Caki2 (cell line): ENCODE measurements around the gene ROR1. TPM values are rescaled to one million over a fixed set of nuclear protein-coding genes. Genes with fewer than 3 reads are reported as not detected.
A peak's percentile ranks its signal among the peaks of the same experiment; 100 is the strongest.

Experiments used
- DNase-seq: peaks from one replicate; pipeline ENCODE4 v3.0.0-alpha.2; 2015; ENCODE audit warnings: low read depth
- in situ Hi-C: cut with HindIII; loops from 2 replicates; pipeline ENCODE4 v1.10.0; 2016; ENCODE audit warnings: low sequenced_read_pairs, low pct_unique_long_range_greater_than_20kb, mixed read lengths
- total RNA-seq: library from RNA; depleted of rRNA; stranded (reverse); fragments of >200 nt; shearing (Covaris generic); gene quantifications from 2 replicates; pipeline ENCODE4 v1.2.3, GENCODE V29; 2014; ENCODE audit warnings: low replicate concordance

ROR1 gene
- total RNA-seq, 1 experiment from 2014 or later, result 3.4 TPM

DNA sequence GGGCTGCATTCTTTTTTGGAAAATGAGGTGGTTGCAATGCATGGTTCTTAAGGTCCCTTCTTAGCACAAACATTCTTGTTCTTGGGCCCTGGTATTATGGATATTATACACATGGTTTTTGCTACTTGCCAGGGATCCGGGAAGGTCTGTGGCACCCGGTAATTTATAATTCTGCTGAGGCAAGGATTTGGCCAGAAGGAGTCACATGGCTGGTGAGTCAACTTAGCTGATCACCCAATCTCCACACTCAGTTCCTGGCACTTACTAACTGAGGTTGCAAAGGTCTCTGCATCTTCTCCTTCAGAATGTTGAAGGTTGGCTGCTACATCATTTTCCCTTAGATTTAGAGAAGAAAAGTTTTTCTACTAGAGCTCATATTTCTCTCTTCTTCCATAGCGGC, 112.5 kb downstream of the ROR1 start:
- no peak for DNase-seq
- in situ Hi-C loops, result no loop called here

DNA sequence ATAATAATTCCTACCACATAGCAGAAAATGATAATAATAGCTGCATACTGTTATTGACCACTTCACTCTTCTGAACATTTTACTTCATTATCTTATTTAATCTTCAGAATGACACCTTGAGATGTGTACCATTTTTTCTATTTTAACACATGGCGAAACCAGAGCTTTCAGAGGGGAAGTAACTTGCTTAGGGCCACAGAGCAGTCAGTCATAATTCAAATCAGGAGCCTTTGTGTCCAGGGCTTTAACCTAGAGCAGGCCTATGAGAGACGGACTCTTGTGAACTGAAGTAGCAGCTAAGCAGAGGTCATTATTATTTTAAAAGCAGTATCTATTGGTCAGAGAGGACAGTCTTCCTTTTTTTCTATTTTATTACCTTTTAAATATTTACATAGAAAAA, 114.0 kb downstream of the ROR1 start:
- in situ Hi-C loops, result no loop called here
- no peak for DNase-seq

DNA sequence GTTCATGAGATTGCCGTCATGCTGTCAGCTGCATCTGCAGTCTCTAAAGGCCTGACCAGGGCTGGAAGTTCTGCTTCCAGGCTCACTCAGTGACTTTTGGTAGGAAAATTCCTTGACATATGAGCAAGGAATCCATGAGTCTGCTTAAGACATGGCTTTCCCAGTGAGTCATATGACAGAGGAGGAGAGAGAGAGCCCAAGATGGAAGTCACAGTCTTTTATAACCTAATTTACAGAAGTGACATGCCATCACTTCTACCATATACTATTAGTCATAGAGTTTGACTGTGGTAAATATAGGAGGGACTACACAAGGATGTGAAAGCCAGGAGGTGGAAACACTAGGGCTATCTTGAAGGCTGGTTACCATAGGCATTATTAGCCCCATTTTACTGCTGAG, 115.2 kb downstream of the ROR1 start:
- in situ Hi-C loops, result no loop called here
- no peak for DNase-seq

DNA sequence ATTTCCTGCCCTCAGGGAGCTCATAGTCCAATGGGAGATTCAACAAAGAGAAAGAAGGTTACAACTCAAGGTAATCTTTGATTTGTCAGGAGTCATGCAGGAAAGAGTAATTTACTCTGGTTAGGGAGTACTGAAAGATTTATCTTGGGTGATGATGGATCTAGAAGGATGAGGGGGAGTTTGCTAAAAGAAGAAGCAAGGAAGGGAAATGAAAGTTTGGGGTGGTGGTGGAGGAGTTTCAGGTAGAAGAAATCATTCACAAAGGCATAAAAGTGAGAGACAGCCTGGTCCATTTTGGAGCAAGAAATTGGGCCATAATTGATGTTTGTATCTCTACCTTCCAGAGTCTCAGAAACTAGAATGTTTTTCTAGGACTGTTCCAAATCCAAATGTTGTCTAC, 116.7 kb downstream of the ROR1 start:
- in situ Hi-C loops, result no loop called here
- DNase-seq, result no peak

DNA sequence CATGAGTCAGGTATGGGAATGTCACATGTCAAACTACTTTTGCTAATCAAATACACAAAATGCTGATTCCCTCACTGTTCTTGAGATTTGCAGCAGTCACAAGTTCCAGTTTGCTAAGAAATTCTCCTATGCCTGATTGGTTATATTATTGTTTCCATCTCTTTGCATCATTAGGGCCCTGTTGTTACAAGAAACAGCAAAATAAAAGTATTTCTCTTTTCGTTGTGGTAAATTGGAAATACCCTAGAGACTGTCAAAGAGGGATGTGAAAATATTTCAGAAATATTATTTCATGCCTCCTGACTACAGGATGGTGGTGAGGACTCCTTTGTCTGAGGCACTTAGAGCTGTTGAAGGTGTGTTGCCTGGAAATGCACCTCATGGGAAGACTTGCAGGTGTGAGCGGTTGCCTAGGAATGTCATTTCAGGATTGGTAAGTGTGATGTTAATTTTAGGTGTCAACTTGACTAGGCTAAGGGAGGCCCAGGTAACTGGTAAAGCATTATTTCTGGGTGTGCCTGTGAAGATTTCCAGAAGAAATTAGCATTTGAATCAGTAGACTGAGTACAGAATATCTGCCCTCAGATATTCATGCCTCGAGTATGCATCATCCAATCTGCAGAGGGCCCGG, 117.4 kb downstream of the ROR1 start:
- DNase-seq, result no peak
- in situ Hi-C loops, result no loop called here

DNA sequence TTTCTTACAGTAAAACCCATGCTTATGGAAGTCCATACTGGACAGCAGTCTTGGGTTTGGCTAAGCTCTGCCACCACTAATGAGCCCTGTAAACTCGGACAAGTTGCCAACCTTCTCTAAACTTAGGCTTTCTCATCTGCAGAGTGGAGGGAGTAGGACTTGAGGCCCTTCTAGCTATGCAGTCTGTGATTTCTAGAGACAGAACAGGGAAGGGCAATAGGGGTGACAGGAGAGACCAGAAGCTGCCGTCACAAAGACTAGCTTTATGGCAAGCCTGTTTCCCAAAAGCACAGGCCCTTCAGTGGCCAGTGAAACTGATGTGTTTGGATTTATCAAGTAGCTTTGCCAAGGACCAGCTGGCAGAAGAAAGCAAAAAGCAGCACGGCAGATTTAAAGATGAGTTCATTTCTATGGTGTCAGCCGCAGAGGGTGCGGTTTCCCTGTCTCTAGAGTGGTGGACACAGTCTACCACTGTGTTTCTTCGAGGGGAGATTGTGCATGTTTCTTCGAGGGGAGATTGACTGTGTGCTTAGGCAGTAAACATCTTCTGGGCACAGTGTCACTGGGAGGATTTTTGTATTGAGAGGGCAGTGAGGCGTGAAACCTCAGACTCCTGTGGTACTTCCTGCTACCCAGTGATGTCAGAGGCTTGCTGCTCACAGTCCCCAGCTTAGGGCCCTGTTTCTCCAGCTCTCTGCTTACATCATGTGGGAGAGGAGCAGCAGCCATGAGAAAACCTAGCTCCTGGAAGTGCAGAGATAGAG, 119.0 kb downstream of the ROR1 start:
- DNase-seq, result peak; percentile 88
- in situ Hi-C loops, result no loop called here

DNA sequence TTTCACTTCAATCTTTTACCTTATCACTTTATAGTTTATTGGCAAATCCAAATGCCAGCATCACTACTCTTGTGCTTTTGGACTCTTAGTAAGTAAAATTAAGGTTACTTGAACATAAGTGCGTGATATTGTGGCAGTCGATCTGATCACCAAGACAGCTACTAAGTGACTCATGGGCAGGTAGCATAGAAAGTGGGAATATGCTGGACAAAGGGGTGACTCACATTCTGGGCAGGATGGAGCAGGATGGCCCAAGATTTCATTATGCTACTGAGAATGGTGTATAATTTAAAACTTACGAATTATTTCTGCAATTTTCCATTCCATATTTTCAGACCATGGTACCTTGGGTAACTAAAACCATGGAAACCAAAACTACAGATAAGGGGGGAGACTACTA, 120.2 kb downstream of the ROR1 start:
- in situ Hi-C loops, result no loop called here
- peak; percentile 34 for DNase-seq

DNA sequence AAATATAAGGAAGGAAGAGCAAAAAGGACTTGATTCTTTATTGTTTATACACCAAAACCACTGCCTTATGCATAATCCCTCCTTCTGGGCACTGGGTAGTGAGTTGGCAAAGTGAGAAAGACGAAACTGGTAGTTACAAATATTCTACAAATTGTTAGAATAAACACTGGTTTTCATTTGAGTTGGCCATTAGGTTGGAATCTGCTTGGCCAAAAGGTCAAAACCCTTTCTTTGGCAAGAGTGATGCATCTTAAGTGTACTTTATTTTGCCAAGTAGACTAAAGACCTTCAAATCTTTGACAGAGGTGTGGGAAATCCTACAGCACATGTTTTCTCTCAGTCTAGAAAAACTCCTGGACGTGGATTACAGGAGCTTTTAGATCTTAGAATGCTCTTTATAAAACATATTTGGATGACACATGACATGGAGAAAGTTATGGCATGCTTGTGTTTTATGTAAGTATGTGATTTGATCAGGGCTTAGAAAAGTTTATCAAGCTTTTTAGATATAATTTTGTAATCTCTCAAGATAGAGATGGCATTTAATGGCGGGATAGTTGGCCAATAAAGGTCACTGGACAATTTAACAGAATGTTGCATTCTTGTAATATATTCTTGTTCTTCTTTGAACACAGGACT, 120.9 kb downstream of the ROR1 start:
- in situ Hi-C loops, result no loop called here
- DNase-seq, result no peak

DNA sequence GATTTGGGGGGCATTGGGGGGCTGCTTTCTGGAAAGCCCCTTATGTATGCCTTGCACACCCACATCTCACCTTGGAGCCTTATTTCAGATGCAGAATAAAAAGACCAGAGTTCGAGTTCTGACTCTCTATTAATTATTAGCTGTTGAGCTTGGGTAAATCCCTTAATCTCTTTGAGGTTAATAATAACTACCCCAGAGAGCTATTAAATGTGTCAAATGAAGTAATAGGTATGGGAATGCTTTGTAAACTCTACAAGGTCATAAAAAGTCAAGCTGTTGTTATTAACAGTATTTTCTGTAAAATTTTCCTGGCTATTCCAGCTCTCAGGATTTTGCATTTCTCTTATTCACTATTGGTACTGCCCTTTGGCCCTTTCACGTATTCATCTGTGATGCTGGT, 122.9 kb downstream of the ROR1 start:
- no peak for DNase-seq
- in situ Hi-C loops, result no loop called here

DNA sequence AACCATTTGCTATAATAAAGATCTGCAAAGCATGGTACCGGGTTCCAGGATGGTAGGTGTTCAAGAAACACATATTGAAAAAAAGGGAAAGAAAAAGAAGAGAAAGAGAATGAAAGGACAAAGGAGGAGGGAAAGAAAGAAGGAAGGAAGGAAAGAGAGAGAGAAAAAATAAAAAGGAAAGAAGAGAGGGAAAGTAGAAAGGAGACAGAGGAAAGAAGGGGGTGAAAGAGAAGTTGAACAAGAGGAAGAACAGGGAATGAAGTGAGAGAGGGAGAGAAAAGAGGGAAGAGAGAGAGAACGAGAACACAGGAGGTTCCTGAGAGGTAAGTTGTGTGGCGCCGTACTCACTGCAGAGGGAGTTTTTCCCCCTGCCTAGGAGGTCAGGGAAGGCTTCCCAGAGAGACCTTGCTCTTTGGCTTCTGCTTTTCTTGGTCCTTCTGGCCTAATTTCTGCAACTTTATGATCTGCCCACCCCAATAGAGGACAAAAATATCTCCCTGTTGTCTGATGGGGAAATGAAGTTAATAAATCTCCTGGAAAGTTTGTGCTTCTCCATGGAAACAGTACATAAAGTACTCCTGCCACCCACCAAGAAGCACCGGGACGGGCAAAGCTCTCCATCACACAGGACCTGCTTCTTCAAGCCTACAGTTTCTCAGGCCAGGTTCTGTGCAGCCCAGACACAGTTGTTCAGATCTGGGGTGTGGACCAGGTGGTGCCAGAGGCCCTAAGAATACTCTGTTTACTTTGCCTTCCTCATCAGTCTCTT, 124.8 kb downstream of the ROR1 start:
- no peak for DNase-seq
- in situ Hi-C loops, result no loop called here

DNA sequence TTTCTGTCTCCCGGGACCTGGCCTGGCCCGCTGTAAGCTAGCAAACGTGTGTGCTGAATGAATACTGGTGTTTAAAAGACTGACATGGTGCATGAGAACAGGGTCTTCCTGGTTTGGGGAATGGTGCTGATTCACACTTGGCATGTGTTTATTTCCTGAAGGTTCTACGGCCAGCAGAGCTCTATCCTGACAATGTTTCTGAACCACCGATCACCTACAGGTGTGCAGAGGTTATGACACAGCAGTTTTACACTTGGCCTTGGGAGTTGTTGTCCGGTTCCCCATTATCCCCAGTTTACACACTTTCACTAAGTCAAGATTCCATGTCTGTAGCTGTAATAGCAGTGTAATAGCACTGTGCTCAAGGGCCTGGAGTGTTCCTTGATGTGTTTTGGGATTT, 127.3 kb downstream of the ROR1 start:
- in situ Hi-C loops, result no loop called here
- no peak for DNase-seq

DNA sequence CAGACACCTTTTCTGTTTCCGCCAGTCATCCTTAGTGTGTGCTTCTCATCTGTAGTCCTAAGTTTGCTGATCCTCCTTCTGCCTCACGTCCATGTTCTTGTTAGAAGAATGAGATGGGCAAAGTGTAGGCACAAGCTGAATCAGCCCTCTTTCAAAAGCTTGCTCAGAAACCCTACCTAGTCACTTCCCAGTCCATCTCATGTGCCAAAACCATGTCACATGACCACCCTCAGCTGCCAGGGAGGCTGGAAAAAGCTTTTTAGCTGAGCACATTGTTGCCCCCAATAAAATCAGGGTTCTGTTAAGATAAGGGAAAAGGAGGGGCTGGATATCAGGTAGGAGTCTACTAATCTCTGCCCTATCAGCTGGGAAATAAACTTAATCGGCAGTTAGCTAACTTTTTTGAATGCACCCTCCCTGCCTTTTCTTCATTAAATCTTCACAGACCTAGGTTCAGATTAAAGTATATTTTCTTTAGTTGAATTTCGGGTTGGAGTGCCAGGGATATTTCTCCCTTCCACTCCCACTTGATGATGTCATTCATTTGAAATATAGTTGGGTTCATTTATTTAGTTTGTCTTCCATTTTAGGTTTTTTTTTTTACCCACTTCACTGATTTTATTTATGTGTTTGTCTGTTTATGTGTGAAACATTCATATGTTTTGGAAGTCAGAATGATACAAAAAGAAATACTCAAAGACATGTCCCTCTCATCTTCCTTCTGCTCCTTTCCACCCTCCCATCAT, 129.2 kb downstream of the ROR1 start:
- DNase-seq, result no peak
- in situ Hi-C loops, result no loop called here

DNA sequence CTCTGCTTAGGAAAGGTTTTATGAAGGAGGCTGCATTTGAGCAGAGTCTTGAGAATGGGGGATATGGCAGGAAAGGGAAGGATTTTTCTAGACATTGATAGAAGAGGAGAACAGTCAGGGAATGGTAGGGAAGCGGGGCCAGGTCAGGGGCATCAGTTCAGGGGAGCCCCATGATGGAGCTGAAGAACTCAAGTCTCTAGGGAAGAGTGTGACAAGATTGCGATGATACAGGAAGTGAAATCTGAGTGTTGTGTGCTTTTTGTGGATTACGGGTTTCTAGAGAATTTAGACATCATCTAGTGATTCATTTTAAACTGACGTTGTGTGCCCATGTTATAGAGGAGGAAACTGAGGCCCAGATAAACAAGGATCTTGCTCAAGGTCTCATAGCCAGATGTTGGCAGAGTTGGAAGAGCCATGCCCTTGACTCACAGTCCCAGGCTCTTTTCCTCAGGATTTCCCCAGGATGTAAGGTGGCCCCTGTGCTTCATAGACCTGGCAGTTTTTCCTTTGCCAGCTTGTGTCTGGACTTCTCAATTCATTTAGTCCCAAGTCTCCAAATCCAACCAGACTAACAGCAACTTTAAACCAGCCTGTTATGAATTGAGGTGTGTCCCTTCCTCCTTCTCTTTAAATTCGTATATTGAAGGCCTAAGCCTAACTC, 130.3 kb downstream of the ROR1 start:
- no peak for DNase-seq
- in situ Hi-C loops, result no loop called here

DNA sequence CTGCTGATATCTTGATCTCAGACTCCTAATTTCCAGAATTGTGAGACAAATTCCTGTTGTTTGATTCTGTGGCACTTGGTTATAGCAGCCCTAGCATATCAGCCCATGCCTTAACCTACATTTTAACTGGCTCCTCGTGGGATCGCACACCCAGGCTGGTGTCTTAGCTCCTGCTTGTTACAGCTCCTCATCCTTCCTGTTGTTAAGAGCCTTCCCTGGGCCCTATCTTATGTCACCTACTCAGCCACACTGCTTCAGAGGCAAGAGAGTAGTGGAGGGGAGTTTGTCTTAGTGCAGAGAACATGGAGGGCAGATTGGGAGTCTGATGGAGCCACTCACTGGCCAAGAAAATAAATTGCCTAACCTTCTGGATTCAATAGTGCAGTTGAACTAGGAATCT, 131.0 kb downstream of the ROR1 start:
- no peak for DNase-seq
- in situ Hi-C loops, result no loop called here

DNA sequence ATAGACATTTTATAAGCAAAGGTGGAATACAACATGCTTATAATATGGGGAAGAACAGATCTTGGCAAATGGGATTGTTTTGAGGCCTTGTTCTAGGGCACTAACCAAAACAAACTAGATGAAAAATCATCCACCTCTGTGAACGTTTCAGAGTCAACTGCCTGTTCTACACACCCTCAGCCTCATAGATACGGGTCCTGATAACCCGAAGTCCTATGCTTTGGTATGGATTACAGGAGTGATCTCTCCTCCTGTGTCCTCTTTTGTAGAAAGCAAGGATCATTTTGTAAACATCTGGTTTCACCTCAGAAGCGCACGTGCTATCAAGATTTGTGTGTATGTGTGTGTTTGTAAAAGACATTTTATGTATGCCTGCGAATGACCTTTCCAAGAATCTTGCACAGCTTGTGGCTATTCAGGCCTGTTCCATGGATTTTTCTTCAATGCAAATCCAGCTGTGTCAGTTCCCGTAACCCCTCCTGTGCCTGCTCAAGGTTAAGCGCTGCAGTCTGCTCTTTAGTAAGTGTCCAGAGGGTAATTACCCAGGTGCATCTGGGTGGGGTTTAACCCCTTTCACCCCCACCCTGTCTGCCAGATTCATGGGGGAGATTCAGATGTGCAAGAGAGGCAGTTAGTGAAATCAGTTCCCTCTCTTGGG, 132.4 kb downstream of the ROR1 start:
- in situ Hi-C loops, result no loop called here

DNA sequence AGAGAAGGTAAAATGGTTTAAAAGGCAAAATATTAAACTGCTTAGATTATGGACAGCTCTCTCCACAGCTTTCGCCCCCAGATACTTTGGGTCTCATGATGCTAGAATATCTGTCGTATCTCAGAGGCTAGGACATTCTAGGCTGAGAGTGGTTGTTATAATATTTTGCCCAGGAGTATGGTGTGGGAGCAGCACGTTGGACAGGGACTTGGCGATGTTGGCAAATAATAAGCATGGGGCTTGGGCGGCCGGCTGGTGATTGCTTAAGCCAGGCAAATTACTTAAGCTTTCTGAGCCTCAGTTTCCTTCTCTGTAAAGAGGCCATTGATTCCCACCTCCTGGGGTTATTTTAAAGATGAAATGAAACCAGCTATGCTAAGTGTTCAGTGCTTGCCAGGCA, 133.2 kb downstream of the ROR1 start:
- no peak for DNase-seq
- in situ Hi-C loops, result no loop called here

More for the DNA sequence above, 132.4 kb downstream of the ROR1 start:
- DNase-seq, result no peak

DNA sequence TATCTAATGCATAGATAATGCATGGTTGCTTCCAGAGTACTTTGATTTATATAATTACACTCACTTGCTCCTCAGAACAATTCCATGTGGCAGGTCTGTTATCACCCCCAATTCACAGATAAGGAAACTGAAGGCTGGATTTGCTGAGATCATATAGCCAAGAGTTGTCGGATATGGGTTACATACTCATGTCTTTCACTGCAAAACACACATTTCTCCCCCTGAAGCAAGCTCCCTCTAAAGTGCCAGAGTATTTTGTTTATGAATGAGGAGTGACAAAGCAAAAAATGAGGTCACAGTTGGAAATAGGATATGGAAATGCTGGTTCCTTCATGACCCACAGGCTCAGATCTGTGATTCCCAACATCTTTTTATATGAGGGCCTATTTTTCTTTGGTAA, 134.2 kb downstream of the ROR1 start:
- DNase-seq, result no peak
- in situ Hi-C loops, result no loop called here
